DMS53 (cell line): Measurements from ENCODE around the gene SPEG.

Experiments used
- DNase-seq: peaks from one replicate; lab custom pipeline; 2025; lab: John Stamatoyannopoulos, UW

SPEG gene

DNA sequence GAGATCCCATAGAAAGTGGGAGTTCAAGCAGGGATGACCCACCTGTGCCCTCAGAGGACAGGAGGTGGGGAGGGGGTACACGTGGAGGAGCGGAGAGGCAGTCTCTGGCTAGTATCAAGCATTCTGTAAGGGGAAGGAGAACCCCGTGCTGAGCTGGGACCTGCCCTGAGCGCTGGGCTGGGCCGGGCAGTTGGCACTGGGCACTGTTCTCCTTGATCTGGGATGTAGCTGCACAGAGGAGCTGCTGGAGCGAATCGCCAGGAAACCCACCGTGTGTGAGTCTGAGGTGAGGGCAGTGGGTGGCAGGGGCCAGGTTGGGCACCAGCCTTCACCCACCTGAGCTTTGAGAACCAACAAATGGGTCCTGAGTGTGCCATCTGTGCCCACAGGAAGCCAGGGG is 44.3 kb downstream of the SPEG start:
- no peak for DNase-seq

DNA sequence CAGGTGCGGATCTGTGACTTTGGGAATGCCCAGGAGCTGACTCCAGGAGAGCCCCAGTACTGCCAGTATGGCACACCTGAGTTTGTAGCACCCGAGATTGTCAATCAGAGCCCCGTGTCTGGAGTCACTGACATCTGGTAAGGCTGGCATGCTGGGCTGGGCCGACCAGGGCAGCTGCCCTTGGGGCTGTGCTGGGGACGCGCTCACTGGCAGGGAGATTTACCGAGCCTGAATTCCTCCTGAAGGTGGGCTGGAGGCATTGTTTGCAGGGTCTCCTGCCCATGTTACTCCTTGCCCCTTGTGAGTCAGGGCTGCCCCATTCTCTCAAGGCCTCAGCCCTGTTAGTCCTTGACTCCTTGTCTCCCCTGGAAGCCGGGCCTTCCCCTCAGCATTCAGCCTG is 45.4 kb downstream of the SPEG start:
- no peak for DNase-seq

DNA sequence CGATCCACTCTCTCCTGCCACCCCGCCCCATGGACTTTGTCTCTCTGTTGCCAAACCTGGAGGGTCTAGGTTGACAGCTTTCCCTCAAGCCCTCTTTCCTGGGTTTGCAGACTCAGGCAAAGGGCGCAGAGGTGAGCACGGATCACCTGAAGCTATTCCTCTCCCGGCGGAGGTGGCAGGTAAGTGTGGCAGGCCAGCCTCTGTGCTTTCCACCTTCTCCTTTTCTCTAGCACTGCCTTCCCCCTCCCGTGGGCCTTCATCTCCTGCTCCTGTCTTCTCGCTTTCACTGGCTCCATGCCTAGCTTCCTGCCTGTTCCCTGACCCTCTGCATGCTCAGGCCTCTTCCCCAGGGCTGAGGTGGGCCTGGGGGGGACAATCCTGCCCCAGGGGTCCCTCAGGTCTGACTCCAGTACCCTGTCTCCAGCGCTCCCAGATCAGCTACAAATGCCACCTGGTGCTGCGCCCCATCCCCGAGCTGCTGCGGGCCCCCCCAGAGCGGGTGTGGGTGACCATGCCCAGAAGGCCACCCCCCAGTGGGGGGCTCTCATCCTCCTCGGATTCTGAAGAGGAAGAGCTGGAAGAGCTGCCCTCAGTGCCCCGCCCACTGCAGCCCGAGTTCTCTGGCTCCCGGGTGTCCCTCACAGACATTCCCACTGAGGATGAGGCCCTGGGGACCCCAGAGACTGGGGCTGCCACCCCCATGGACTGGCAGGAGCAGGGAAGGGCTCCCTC is 48.2 kb downstream of the SPEG start:
- no peak for DNase-seq

DNA sequence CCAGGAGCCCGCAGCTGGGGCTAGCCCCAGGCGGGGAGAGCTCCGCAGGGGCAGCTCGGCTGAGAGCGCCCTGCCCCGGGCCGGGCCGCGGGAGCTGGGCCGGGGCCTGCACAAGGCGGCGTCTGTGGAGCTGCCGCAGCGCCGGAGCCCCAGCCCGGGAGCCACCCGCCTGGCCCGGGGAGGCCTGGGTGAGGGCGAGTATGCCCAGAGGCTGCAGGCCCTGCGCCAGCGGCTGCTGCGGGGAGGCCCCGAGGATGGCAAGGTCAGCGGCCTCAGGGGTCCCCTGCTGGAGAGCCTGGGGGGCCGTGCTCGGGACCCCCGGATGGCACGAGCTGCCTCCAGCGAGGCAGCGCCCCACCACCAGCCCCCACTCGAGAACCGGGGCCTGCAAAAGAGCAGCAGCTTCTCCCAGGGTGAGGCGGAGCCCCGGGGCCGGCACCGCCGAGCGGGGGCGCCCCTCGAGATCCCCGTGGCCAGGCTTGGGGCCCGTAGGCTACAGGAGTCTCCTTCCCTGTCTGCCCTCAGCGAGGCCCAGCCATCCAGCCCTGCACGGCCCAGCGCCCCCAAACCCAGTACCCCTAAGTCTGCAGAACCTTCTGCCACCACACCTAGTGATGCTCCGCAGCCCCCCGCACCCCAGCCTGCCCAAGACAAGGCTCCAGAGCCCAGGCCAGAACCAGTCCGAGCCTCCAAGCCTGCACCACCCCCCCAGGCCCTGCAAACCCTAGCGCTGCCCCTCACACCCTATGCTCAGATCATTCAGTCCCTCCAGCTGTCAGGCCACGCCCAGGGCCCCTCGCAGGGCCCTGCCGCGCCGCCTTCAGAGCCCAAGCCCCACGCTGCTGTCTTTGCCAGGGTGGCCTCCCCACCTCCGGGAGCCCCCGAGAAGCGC is 49.1 kb downstream of the SPEG start:
- DNase-seq, result no peak

DNA sequence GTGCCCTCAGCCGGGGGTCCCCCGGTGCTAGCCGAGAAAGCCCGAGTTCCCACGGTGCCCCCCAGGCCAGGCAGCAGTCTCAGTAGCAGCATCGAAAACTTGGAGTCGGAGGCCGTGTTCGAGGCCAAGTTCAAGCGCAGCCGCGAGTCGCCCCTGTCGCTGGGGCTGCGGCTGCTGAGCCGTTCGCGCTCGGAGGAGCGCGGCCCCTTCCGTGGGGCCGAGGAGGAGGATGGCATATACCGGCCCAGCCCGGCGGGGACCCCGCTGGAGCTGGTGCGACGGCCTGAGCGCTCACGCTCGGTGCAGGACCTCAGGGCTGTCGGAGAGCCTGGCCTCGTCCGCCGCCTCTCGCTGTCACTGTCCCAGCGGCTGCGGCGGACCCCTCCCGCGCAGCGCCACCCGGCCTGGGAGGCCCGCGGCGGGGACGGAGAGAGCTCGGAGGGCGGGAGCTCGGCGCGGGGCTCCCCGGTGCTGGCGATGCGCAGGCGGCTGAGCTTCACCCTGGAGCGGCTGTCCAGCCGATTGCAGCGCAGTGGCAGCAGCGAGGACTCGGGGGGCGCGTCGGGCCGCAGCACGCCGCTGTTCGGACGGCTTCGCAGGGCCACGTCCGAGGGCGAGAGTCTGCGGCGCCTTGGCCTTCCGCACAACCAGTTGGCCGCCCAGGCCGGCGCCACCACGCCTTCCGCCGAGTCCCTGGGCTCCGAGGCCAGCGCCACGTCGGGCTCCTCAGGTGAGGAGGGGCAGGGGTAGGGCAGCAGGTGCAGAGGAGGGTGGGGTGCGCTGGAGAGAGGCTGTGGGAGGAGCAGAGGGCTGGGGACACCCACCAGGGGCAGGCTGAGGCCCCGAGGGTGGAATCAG is 49.9 kb downstream of the SPEG start:
- peak; percentile 47 for DNase-seq

DNA sequence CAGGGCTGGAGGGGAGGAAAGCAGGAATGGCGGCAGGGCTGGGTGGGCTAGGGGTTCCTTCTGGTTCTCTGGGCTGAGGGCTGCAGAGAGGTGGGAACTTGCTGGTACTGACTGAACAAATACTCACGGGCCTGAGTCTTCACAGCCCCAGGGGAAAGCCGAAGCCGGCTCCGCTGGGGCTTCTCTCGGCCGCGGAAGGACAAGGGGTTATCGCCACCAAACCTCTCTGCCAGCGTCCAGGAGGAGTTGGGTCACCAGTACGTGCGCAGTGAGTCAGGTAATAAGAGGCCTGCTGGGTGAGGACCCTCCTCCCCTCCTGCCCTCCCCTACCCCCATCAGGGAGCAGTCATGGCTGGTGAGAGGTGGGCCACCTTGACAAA is 50.5 kb downstream of the SPEG start:
- DNase-seq, result no peak

DNA sequence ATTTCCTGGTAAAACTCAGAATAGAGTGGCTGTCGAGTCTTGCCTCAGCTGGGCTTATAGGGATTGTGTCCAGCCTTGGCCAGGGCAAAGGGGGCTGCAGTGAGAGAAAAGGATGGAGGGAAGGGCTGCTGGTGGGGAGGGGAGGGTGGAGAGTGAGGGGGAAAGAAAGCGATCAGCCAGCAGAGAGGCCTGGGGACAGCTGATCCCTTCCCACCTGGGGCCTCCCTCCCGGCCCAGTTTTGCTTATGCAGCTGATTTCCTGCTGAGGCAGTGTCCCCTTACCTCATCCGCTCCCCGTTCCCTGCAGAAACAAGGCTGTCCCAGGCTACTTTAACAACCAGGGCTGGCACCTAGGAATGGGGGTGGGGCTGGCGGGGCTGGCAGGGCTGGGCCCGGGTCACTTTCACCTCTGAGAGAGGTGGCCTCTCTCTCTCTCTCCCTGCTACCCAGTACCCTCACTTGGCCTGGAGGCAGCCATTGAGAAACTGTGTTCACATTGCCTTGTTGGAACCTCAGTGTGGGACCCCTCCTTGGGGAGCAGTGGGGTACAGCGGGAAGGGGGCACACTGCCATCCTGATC is 51.8 kb downstream of the SPEG start:
- no peak for DNase-seq

DNA sequence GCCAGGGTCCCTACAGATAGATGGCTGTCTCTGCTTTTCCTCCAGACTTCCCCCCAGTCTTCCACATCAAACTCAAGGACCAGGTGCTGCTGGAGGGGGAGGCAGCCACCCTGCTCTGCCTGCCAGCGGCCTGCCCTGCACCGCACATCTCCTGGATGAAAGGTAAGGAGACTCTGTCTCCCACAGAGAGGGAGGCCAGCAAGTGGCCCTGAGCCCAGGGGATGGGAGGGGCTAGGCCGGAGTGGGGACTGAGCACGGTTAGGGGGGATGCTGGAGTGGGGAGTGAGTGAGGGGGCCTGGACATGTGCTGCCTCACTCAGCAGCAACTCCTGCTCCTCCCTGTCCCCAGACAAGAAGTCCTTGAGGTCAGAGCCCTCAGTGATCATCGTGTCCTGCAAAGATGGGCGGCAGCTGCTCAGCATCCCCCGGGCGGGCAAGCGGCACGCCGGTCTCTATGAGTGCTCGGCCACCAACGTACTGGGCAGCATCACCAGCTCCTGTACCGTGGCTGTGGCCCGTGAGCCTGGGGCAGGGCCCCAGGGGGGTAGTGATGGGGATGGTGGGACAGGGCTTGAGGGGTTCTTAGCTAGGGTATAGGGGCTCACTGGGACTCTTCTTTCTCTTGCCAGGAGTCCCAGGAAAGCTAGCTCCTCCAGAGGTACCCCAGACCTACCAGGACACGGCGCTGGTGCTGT is 53.7 kb downstream of the SPEG start:
- no peak for DNase-seq

DNA sequence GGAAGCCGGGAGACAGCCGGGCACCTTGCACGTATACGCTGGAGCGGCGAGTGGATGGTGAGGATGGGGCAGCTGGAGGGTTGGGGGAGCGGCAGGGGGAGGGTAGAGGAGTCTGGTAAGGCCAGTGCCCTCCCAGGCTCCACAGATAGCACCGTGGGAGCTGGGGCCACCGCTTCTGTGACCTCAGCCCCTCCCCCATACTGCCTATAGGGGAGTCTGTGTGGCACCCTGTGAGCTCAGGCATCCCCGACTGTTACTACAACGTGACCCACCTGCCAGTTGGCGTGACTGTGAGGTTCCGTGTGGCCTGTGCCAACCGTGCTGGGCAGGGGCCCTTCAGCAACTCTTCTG is 54.2 kb downstream of the SPEG start:
- DNase-seq, result no peak

DNA sequence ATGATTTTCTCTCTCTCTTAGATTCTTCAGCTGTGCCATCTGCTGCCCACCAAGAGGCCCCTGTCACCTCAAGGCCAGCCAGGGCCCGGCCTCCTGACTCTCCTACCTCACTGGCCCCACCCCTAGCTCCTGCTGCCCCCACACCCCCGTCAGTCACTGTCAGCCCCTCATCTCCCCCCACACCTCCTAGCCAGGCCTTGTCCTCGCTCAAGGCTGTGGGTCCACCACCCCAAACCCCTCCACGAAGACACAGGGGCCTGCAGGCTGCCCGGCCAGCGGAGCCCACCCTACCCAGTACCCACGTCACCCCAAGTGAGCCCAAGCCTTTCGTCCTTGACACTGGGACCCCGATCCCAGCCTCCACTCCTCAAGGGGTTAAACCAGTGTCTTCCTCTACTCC is 54.7 kb downstream of the SPEG start:
- DNase-seq, result no peak

DNA sequence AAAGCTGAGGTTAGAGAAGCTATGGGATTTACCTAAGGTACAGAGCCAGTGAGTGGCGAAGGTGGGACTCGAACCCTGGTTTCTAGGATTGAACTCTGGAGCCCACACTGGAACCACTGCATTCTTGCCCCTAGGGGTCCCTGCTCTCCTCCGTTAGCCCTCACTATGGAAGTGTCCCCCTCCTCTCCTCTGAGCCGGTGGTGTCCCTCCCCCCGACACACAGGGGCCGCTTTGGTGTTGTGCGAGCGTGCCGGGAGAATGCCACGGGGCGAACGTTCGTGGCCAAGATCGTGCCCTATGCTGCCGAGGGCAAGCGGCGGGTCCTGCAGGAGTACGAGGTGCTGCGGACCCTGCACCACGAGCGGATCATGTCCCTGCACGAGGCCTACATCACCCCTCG is 55.5 kb downstream of the SPEG start:
- DNase-seq, result no peak

DNA sequence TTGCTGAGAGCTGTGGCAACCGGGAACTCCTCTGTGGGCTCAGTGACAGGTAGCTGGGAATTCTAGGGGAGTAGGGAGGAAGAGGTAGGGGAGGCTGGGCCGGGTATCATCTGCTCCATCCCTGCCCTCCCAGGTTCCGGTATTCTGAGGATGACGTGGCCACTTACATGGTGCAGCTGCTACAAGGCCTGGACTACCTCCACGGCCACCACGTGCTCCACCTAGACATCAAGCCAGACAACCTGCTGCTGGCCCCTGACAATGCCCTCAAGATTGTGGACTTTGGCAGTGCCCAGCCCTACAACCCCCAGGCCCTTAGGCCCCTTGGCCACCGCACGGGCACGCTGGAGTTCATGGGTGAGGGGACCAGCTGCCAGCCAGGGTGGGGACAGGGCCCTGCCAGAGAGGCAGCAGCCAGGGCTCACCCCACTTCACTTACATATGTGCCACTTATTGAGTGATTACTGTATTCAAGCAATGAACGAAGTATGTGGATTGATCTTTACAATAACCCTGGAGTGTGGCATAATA is 56.0 kb downstream of the SPEG start:
- peak; percentile 83 for DNase-seq

DNA sequence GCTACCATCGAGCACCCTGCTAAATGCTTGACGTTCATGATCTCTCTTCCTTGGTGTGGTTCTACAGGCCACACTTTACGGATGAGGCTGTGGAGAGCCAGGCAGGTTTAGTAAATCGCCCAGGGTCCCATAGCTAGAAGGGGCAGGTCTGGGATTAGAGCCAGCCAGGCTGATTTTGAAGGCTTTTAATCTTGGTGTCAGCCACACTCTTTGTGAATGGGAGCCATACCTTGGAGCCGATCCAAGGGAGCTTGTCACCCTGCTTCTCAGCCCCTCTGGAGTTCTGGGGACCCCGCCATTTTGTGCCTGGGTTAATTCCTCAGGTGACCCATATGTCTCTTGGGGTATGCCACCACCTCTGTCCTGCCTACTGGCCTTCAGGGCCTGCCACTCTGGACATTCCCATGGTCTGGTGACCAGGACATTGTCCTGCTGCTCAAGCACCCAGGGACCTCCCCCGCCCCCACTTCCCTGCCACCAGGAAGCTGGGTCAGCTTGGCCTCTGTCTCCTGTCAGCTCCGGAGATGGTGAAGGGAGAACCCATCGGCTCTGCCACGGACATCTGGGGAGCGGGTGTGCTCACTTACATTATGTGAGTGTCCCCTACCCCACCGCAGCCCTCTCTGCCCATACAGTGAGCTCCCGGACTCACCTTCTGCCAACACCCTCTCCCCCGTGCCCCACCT is 56.8 kb downstream of the SPEG start:
- no peak for DNase-seq

DNA sequence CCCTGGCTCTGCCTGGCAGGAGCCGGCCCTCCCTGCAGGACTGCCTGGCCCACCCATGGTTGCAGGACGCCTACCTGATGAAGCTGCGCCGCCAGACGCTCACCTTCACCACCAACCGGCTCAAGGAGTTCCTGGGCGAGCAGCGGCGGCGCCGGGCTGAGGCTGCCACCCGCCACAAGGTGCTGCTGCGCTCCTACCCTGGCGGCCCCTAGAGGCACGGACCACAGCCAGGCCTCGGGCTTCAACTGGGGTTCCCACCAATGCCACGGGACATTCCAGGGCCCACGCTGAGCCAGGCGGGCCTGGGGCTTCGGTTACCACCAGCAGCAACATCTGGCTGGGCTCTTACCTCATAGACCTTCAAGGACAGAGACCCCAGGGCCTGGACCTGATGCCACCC is 57.9 kb downstream of the SPEG start:
- DNase-seq, result no peak

DNA sequence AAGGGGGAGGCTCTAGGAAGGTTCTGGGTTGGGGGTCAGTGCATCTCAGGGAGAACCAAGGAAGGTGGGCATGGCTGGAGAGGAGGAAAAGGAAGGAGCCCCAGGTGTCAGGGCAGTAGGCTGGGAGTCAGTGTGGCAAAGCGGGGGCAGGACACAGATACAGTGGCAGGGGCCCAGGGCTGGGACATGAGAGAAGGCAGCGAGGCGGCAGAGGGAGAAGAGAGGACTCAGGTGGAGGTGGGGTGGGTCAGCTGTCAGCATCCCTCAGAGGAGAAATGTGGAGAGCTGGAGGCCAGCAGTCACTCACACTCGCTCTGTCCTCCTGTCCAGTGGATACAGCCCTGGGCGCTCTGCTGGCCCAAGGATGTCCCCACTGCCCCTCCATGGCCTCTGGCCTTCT is 58.4 kb downstream of the SPEG start:
- DNase-seq, result no peak

DNA sequence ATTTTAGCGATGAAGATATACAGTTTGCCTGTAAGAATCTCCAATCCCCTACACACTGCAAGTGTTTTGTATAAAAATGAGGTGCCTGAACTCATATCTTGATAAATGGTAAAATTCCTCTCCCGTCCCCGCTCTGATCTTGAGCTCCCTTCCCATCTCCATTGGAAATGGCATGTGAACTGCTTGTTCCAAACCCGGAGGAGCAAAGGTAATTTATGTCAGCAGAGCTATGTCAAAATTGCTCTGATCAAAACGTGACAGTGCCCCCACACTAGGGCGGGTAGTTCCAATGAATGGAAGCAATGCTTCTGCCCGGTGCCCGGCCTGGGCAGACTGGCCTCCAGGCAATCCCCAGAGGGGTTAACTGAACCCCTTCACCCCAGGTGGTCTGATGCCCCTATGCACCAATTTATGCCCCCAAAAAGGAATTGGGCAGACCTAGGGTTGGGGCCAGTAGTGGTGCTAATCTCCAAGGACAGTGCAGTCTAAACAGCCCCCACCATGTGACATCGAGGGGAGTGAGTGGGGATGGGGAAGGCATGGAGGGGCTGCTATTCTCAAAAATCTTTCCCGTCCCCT is 60.4 kb downstream of the SPEG start:
- no peak for DNase-seq

DNA sequence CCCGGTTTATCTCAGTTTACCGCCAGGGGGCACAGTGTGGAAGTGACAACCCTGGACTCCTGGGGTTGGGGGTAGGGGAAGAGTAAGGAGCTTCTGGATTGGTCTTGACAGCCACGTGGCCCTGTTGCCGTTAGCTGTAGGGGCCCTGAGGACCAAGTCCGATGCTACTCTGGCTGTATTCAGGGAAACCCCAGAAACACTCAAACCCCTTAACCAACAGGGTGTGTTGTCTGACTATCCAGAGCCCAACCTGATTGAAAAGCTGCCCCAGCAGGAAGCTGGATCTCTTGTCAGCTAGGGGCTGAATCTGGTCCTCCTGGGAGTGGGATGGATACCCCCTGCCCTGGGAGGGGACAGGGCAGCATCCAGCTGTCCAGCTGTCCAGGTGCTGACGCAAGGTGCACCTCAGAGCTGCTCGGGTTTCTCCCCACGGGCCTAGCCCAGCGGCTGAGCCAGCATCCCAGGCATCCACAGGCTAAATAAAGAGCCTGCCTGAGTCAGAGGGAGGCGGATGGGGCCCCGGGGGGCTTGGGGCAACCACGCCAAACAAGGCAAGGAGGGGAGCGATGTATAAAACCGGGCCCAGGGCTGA is 61.0 kb downstream of the SPEG start:
- DNase-seq, result peak; percentile 74

DNA sequence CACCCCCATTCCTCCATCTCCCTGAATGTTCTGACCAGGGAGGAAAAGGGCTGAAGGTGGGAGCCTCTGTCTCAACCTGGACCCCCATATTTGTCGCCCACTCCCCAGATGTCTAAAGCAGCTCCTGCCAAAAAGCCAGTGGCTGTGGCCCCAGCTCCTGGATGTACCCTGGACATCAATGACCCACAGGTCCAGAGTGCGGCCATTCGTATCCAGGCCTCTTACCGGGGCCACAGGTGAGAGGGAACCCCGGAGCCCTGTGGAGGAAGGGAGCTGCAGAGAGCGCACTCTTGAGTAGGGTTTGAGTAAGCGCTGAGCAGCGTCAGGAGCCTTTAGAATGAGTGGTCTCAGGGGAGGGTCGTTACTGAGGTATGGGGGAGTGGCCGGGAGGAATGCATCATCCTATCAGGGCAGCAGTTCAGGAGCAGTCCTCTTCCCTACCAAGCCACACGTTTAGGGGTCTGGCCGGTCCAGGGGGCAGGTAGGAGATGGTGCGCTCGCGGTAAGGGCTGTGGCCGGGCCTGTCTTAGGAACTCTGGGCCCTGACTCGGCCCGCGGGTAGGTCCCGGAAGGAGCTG is 61.7 kb downstream of the SPEG start:
- no peak for DNase-seq

DNA sequence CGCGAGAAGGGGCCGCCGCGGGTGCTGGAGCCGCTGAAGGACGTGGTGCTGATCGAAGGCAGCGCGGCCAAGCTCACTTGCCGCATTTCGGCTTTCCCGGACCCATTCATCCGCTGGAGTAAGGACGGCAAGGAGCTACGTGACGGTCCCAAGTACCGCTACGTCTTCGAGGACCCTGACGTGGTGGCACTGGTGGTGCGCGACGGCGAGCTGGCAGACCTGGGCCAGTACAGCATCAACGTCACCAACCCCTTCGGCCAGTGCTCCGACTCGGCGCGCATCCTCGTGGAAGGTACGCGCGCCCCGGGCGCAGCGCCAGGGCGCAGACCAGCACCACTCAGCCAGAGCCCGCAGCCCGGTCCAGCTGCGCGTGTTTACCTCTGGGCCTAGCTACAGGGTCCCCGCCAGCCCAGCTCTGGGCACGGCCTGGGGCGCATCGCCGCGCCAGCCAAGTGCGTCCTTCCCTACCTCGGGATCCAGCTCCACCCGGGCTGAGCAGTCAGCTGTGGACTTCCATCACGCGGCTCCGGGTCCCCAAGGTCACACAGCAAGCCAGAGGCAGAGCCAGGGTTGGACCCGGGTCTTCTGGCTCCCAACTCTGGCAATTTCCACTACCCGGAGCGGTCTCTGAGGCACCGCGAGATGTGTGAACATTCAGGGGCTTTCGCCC is 62.3 kb downstream of the SPEG start:
- peak; percentile 62 for DNase-seq
